Mammary epithelial cell (primary cell): ENCODE measurements around the gene MPZL1.

Experiments used
- CTCF ChIP-seq, 2 donors: IDR thresholded peaks in 1 of 2; conservative IDR thresholded peaks in 1 of 2; 2 replicates each; pipeline ENCODE4 v1.5.1; 2011 to 2012; ENCODE audit warnings: inconsistent platforms in 2 of 2, low read length in 2 of 2, mild to moderate bottlenecking in 2 of 2, control low read depth in 1 of 2, low read depth in 1 of 2; ENCODE audit not compliant: insufficient read depth in 1 of 2; ENCODE audit errors: extremely low read depth in 1 of 2
- EZH2 ChIP-seq: IDR thresholded peaks from 2 replicates; pipeline ENCODE4 v1.6.1; 2012; ENCODE audit warnings: low read length, inconsistent platforms, borderline replicate concordance

DNA sequence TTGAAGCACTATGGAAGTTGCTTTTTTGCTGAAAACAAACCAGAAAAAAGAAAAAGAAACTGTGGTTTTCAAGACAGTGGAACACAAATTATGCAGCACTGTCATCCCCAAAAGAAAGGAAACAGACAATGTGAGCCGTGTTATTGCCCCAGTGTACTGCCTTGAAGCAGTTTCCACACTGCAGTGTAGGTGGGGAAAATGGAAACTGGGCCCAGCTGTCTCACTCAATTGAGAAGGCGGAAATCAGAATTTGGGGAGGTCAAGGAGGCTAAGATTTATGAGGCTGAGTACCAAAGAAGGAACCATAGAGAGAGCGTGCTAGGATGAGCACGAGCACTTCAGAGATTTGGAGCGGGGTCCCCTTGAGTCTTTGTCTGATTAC lies 55.5 kb downstream of the MPZL1 start:
- no peak for TF ChIP-seq CTCF (conservative IDR thresholded peaks at IDR 0.05 in 1 of 2, IDR thresholded peaks at IDR 0.05 in 1 of 2; ENCODE audit: extremely low read depth in 1 of 2, insufficient read depth in 1 of 2, low read depth in 1 of 2, low read length in 2 of 2)
- TF ChIP-seq EZH2: no peak
